HEK293 (cell line): ENCODE data around the gene RIPOR1.

Experiments
- BCL11A ChIP-seq: fragments of 450-650 bp; formaldehyde crosslinking; IDR thresholded peaks from 2 replicates; pipeline ENCODE4 v1.5.1; 2016; ENCODE audit warnings: low read depth, missing biosample characterization, missing genetic modification characterization
- GLI2 ChIP-seq: fragments of 450-650 bp; formaldehyde crosslinking; IDR thresholded peaks from 2 replicates; pipeline ENCODE4; 2017; ENCODE audit warnings: missing biosample characterization, missing genetic modification characterization, low read depth, borderline replicate concordance
- GLIS2 ChIP-seq: fragments of 450-650 bp; formaldehyde crosslinking; IDR thresholded peaks from 2 replicates; pipeline ENCODE4 v1.5.1; 2016; ENCODE audit warnings: missing biosample characterization, missing genetic modification characterization
- HOXA7 ChIP-seq: sonication (generic); formaldehyde crosslinking; IDR thresholded peaks from 2 replicates; pipeline ENCODE4 v1.8.1; 2022; ENCODE audit warnings: missing genetic modification reagents, borderline replicate concordance
- KLF1 ChIP-seq: fragments of 450-650 bp; formaldehyde crosslinking; IDR thresholded peaks from 2 replicates; pipeline ENCODE4 v1.5.1; 2016; ENCODE audit warnings: missing biosample characterization, missing genetic modification characterization
- PRDM6 ChIP-seq: fragments of 450-650 bp; formaldehyde crosslinking; IDR thresholded peaks from 2 replicates; pipeline ENCODE4 v1.5.1; 2017; ENCODE audit warnings: missing biosample characterization, missing genetic modification characterization
- REPIN1 ChIP-seq: fragments of 450-650 bp; formaldehyde crosslinking; IDR thresholded peaks from 2 replicates; pipeline ENCODE4 v1.5.1; 2017; ENCODE audit warnings: missing biosample characterization, missing genetic modification characterization, low read depth
- TCF7L2 ChIP-seq: IDR thresholded peaks from 2 replicates; pipeline ENCODE4 v1.6.1; 2011; ENCODE audit warnings: low read depth, mild to moderate bottlenecking, inconsistent platforms, low read length, moderate library complexity, borderline replicate concordance
- ZFHX2 ChIP-seq: fragments of 450-650 bp; formaldehyde crosslinking; conservative IDR thresholded peaks from 2 replicates; pipeline ENCODE4 v1.5.1; 2016; ENCODE audit warnings: missing biosample characterization, missing genetic modification characterization
- ZFP69B ChIP-seq: fragments of 450-650 bp; formaldehyde crosslinking; IDR thresholded peaks from 2 replicates; pipeline ENCODE4 v1.5.1; 2016; ENCODE audit warnings: missing biosample characterization, missing genetic modification characterization
- ZIC2 ChIP-seq: fragments of 450-650 bp; formaldehyde crosslinking; IDR thresholded peaks from 2 replicates; pipeline ENCODE4 v1.5.1; 2016; ENCODE audit warnings: missing biosample characterization, missing genetic modification characterization
- ZNF112 ChIP-seq: fragments of 450-650 bp; formaldehyde crosslinking; IDR thresholded peaks from 2 replicates; pipeline ENCODE4 v1.5.0; 2017; ENCODE audit warnings: missing biosample characterization, missing genetic modification characterization
- ZNF155 ChIP-seq: fragments of 450-650 bp; formaldehyde crosslinking; IDR thresholded peaks from 2 replicates; pipeline ENCODE4 v1.5.1; 2016; ENCODE audit warnings: missing biosample characterization, missing genetic modification characterization
- ZNF174 ChIP-seq: fragments of 450-650 bp; formaldehyde crosslinking; IDR thresholded peaks from 2 replicates; pipeline ENCODE4 v1.5.0; 2017; ENCODE audit warnings: missing biosample characterization, mild to moderate bottlenecking, missing genetic modification characterization
- ZNF341 ChIP-seq: fragments of 450-650 bp; formaldehyde crosslinking; IDR thresholded peaks from 2 replicates; pipeline ENCODE4; 2016; ENCODE audit warnings: low read depth, missing biosample characterization, missing genetic modification characterization
- ZNF404 ChIP-seq: fragments of 450-650 bp; formaldehyde crosslinking; IDR thresholded peaks from 2 replicates; pipeline ENCODE4 v1.5.1; 2017; ENCODE audit warnings: missing biosample characterization, missing genetic modification characterization
- ZNF488 ChIP-seq: fragments of 450-650 bp; formaldehyde crosslinking; IDR thresholded peaks from 2 replicates; pipeline ENCODE4 v1.5.1; 2016; ENCODE audit warnings: missing biosample characterization, missing genetic modification characterization
- ZNF518A ChIP-seq: fragments of 450-650 bp; formaldehyde crosslinking; conservative IDR thresholded peaks from 2 replicates; pipeline ENCODE4 v1.5.1; 2016; ENCODE audit warnings: low read depth, missing biosample characterization, missing genetic modification characterization
- ZNF549 ChIP-seq: fragments of 450-650 bp; IDR thresholded peaks from 2 replicates; pipeline ENCODE4 v1.5.1; 2018; ENCODE audit warnings: missing biosample characterization, missing genetic modification characterization, mild to moderate bottlenecking, inconsistent platforms, moderate library complexity
- ZNF600 ChIP-seq: fragments of 450-650 bp; formaldehyde crosslinking; IDR thresholded peaks from 2 replicates; pipeline ENCODE4 v1.5.1; 2016; ENCODE audit warnings: missing biosample characterization, missing genetic modification characterization
- ZNF639 ChIP-seq: fragments of 450-650 bp; formaldehyde crosslinking; IDR thresholded peaks from 2 replicates; pipeline ENCODE4 v1.5.1; 2016; ENCODE audit warnings: missing biosample characterization, missing genetic modification characterization
- ZNF660 ChIP-seq: fragments of 450-650 bp; IDR thresholded peaks from 2 replicates; pipeline ENCODE4 v1.5.1; 2018; ENCODE audit warnings: missing biosample characterization, mild to moderate bottlenecking, missing genetic modification characterization
- ZNF747 ChIP-seq: fragments of 450-650 bp; formaldehyde crosslinking; IDR thresholded peaks from 2 replicates; pipeline ENCODE4 v1.5.1; 2016; ENCODE audit warnings: missing biosample characterization, missing genetic modification characterization
- ZNF776 ChIP-seq: fragments of 450-650 bp; formaldehyde crosslinking; IDR thresholded peaks from 2 replicates; pipeline ENCODE4 v1.5.0; 2017; ENCODE audit warnings: missing biosample characterization, missing genetic modification characterization, borderline replicate concordance
- ZNF837 ChIP-seq: fragments of 450-650 bp; formaldehyde crosslinking; IDR thresholded peaks from 2 replicates; pipeline ENCODE4 v1.5.1; 2016; ENCODE audit warnings: missing biosample characterization, missing genetic modification characterization
- ZSCAN30 ChIP-seq: fragments of 450-650 bp; IDR thresholded peaks from 2 replicates; pipeline ENCODE4 v1.5.1; 2018; ENCODE audit warnings: missing biosample characterization, mild to moderate bottlenecking, missing genetic modification characterization, moderate library complexity
- TF ChIP-seq, protein P1 (sequence below): fragments of 450-650 bp; formaldehyde crosslinking; IDR thresholded peaks from 2 replicates; pipeline ENCODE4 v1.5.1; 2016; ENCODE audit warnings: missing biosample characterization, missing genetic modification characterization, low read depth
- TF ChIP-seq, protein P2 (sequence below): fragments of 450-650 bp; formaldehyde crosslinking; IDR thresholded peaks from 2 replicates; pipeline ENCODE4 v1.5.1; 2016; ENCODE audit warnings: missing biosample characterization, missing genetic modification characterization, low read depth

Gene RIPOR1

GRCh38 chr16:67528870-67529581, 397 bp downstream of the RIPOR1 start (continued):
- no peak for TF ChIP-seq ZNF518A (tag by site-specific recombination)
- no peak for TF ChIP-seq ZNF776
- no peak for TF ChIP-seq ZNF155 (tag by site-specific recombination)
- no peak for TF ChIP-seq ZNF600 (tag by site-specific recombination)
- no peak for TF ChIP-seq GLI2 (tag by site-specific recombination)
- no peak for TF ChIP-seq HOXA7 (CRISPR knock-in tag)
- TF ChIP-seq REPIN1 (tag by site-specific recombination): no peak
- TF ChIP-seq TCF7L2: no peak
- no peak for TF ChIP-seq ZNF112 (tag by site-specific recombination)
- no peak for TF ChIP-seq ZNF639 (tag by site-specific recombination)
- TF ChIP-seq, protein P1, sequence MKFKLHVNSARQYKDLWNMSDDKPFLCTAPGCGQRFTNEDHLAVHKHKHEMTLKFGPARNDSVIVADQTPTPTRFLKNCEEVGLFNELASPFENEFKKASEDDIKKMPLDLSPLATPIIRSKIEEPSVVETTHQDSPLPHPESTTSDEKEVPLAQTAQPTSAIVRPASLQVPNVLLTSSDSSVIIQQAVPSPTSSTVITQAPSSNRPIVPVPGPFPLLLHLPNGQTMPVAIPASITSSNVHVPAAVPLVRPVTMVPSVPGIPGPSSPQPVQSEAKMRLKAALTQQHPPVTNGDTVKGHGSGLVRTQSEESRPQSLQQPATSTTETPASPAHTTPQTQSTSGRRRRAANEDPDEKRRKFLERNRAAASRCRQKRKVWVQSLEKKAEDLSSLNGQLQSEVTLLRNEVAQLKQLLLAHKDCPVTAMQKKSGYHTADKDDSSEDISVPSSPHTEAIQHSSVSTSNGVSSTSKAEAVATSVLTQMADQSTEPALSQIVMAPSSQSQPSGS: no peak
- TF ChIP-seq ZNF488 (tag by site-specific recombination): no peak
- no peak for TF ChIP-seq ZNF549 (tag by site-specific recombination)
- TF ChIP-seq ZNF404 (tag by site-specific recombination): no peak
- peak; percentile 48; the same call in 1 of the 2 replicates for TF ChIP-seq ZSCAN30 (tag by site-specific recombination)
- TF ChIP-seq ZNF837 (tag by site-specific recombination): no peak
- TF ChIP-seq PRDM6 (tag by site-specific recombination): no peak
- peak; percentile 86 for TF ChIP-seq ZIC2 (tag by site-specific recombination)
- no peak for TF ChIP-seq ZNF174
- no peak for TF ChIP-seq ZNF660 (tag by site-specific recombination)
- no peak for TF ChIP-seq ZNF747 (tag by site-specific recombination)
- TF ChIP-seq ZFHX2 (tag by site-specific recombination): peak; percentile 38
- peak; percentile 10; the same call in 1 of the 2 replicates for TF ChIP-seq GLIS2
- no peak for TF ChIP-seq BCL11A (tag by site-specific recombination)
- TF ChIP-seq ZFP69B (tag by site-specific recombination): no peak
- TF ChIP-seq, protein P2, sequence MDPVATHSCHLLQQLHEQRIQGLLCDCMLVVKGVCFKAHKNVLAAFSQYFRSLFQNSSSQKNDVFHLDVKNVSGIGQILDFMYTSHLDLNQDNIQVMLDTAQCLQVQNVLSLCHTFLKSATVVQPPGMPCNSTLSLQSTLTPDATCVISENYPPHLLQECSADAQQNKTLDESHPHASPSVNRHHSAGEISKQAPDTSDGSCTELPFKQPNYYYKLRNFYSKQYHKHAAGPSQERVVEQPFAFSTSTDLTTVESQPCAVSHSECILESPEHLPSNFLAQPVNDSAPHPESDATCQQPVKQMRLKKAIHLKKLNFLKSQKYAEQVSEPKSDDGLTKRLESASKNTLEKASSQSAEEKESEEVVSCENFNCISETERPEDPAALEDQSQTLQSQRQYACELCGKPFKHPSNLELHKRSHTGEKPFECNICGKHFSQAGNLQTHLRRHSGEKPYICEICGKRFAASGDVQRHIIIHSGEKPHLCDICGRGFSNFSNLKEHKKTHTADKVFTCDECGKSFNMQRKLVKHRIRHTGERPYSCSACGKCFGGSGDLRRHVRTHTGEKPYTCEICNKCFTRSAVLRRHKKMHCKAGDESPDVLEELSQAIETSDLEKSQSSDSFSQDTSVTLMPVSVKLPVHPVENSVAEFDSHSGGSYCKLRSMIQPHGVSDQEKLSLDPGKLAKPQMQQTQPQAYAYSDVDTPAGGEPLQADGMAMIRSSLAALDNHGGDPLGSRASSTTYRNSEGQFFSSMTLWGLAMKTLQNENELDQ (tag by site-specific recombination): no peak
- TF ChIP-seq KLF1 (tag by site-specific recombination): no peak; the same call in 1 of the 2 replicates
- peak; percentile 86 for TF ChIP-seq ZNF341 (tag by site-specific recombination)
